ENCODE data around the gene PEPD.

Gene PEPD

GRCh38 chr19:33340991-33341390 lies 180.6 kb downstream of the PEPD start:
- DNase-seq = no peak

- DNase-seq = no peak
These were observed 182.3 kb downstream of the PEPD start for GRCh38 chr19:33339016-33339984.
